Esophagus muscularis mucosa (tissue), 4 donors: ENCODE measurements around the gene KLK1.

Source experiments
- EP300 ChIP-seq: sonication (generic); formaldehyde crosslinking; IDR thresholded peaks from one replicate; pipeline ENCODE4 v1.6.1; 2017; ENCODE audit warnings: antibody characterized with exemption
- POLR2A ChIP-seq: fragments of 450-650 bp; IDR thresholded peaks from one replicate; pipeline ENCODE4 v1.6.1; 2017; ENCODE audit warnings: antibody characterized with exemption, moderate library complexity, mild to moderate bottlenecking, low read depth
- POLR2AphosphoS5 ChIP-seq, 2 donors: sonication (generic); formaldehyde crosslinking; IDR thresholded peaks; one replicate each; pipeline ENCODE4 v1.6.1; 2017; ENCODE audit warnings: antibody characterized with exemption in 2 of 2
- TF ChIP-seq, protein P1 (sequence below), 3 experiments: fragments of 200-600 bp in 2 of 3; fragments of 450-650 bp in 1 of 3; sonication (generic) in 2 of 3; IDR thresholded peaks; one replicate each; pipeline ENCODE4 v1.5.1; 2017 to 2019; ENCODE audit warnings: antibody characterized with exemption in 3 of 3, mild to moderate bottlenecking in 2 of 3, moderate library complexity in 1 of 3

- TF ChIP-seq, protein P1, sequence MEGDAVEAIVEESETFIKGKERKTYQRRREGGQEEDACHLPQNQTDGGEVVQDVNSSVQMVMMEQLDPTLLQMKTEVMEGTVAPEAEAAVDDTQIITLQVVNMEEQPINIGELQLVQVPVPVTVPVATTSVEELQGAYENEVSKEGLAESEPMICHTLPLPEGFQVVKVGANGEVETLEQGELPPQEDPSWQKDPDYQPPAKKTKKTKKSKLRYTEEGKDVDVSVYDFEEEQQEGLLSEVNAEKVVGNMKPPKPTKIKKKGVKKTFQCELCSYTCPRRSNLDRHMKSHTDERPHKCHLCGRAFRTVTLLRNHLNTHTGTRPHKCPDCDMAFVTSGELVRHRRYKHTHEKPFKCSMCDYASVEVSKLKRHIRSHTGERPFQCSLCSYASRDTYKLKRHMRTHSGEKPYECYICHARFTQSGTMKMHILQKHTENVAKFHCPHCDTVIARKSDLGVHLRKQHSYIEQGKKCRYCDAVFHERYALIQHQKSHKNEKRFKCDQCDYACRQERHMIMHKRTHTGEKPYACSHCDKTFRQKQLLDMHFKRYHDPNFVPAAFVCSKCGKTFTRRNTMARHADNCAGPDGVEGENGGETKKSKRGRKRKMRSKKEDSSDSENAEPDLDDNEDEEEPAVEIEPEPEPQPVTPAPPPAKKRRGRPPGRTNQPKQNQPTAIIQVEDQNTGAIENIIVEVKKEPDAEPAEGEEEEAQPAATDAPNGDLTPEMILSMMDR (IDR thresholded peaks at IDR 0.05), result no peak
- TF ChIP-seq EP300 (no peak), POLR2A (no peak), POLR2AphosphoS5 (IDR thresholded peaks at IDR 0.05) (no peak)
Observed at GRCh38 chr19:50778906-50779430, 44.6 kb downstream of the KLK1 start.
